Endothelial cell of umbilical vein (primary cell): ENCODE data around the gene NR1H3. TPM values are rescaled to one million over a fixed set of nuclear protein-coding genes. Genes with fewer than 3 reads are reported as not detected.

Experiments
- BruUV-seq: library from RNA; stranded (reverse); fragments of 400-500 nt; replicated peaks from 2 replicates; lab custom pipeline; 2021; lab: Mats Ljungman, UMichigan
- CTCF ChIA-PET: fragments of 300-600, 350-600 bp; sonication (Branson Sonifier 250); formaldehyde crosslinking; loops from one replicate; lab custom pipeline; 2021; ENCODE audit warnings: antibody characterized with exemption, inconsistent platforms; lab: Charles Lee
- POLR2A ChIA-PET: fragments of 300-600, 350-600 bp; sonication (Branson Sonifier 250); formaldehyde crosslinking; loops from one replicate; lab custom pipeline; 2021; ENCODE audit warnings: antibody characterized with exemption, inconsistent platforms; lab: Charles Lee
- DNase-seq: peaks from one replicate; pipeline ENCODE4 v3.0.0-alpha.2; 2011; ENCODE audit warnings: low read depth, low spot score
- FAIRE-seq: peaks from 2 replicates; lab custom pipeline; 2011; peaks lifted over from hg19 to GRCh38; lab: Jason Lieb, UNC
- H2AFZ ChIP-seq: 2 replicates; pipeline ENCODE4 v1.6.0; 2012; ENCODE audit warnings: low read depth, low read length, control low read depth, inconsistent platforms
- H3K27ac ChIP-seq: 2 replicates; pipeline ENCODE4 v1.5.1; 2011; ENCODE audit warnings: low read depth, mild to moderate bottlenecking, control low read depth, low read length, moderate library complexity; ENCODE audit not compliant: insufficient read depth
- H3K27me3 ChIP-seq, 2 experiments: 2 replicates each; pipeline versions ENCODE4 v1.6.0 to v1.6.1; 2011; ENCODE audit warnings: low read length in 2 of 2, mixed read lengths in 1 of 2; ENCODE audit not compliant: control insufficient read depth in 2 of 2, insufficient read depth in 2 of 2
- H3K36me3 ChIP-seq, 2 experiments: 2 replicates in 1 of 2; 3 replicates in 1 of 2; pipeline ENCODE4 v1.5.1; 2011; ENCODE audit warnings: low read length in 2 of 2, mild to moderate bottlenecking in 1 of 2, moderate library complexity in 1 of 2; ENCODE audit not compliant: control insufficient read depth in 2 of 2, insufficient read depth in 2 of 2; ENCODE audit errors: extremely low read depth in 1 of 2
- H3K4me1 ChIP-seq: 3 replicates; pipeline ENCODE4 v1.5.1; 2011; ENCODE audit warnings: mild to moderate bottlenecking, low read length; ENCODE audit not compliant: control insufficient read depth, insufficient read depth; ENCODE audit errors: extremely low read depth
- H3K4me2 ChIP-seq: 2 replicates; pipeline ENCODE4 v1.6.1; 2011; ENCODE audit warnings: low read length, control low read depth, mixed read lengths; ENCODE audit not compliant: insufficient read depth
- H3K4me3 ChIP-seq, 3 experiments: fragments of 200-600 bp in 1 of 3; sonication (generic), shearing (Covaris generic) in 1 of 3; replicated peaks in 1 of 3; 2 replicates each; pipeline ENCODE4 v1.5.1; 2011 to 2016; ENCODE audit warnings: control low read depth in 3 of 3, low read length in 3 of 3, mild to moderate bottlenecking in 2 of 3, inconsistent platforms in 1 of 3, low read depth in 1 of 3, moderate library complexity in 1 of 3; ENCODE audit not compliant: insufficient read depth in 1 of 3
- H3K79me2 ChIP-seq: 2 replicates; pipeline ENCODE4 v1.6.0; 2012; ENCODE audit warnings: low read length, inconsistent platforms; ENCODE audit not compliant: control insufficient read depth, insufficient read depth
- H3K9ac ChIP-seq: replicated peaks from 2 replicates; pipeline ENCODE3; 2011; ENCODE audit warnings: low read length, control low read depth; ENCODE audit not compliant: insufficient read depth; ENCODE audit errors: extremely low read depth
- H3K9me1 ChIP-seq: replicated peaks from 3 replicates; pipeline ENCODE4 v1.6.0; 2011; ENCODE audit warnings: mild to moderate bottlenecking, low read length; ENCODE audit not compliant: control insufficient read depth, insufficient read depth; ENCODE audit errors: extremely low read depth
- H3K9me3 ChIP-seq: replicated peaks from 2 replicates; pipeline ENCODE4 v1.5.1; 2012; ENCODE audit warnings: low read length, inconsistent platforms; ENCODE audit not compliant: control insufficient read depth, insufficient read depth
- H4K20me1 ChIP-seq: replicated peaks from 2 replicates; pipeline ENCODE3; 2011; ENCODE audit warnings: mild to moderate bottlenecking, low read length; ENCODE audit not compliant: control insufficient read depth, insufficient read depth; ENCODE audit errors: extremely low read depth
- EZH2 ChIP-seq: IDR thresholded peaks from 2 replicates; pipeline ENCODE4 v1.6.1; 2012; ENCODE audit warnings: borderline replicate concordance, low read depth, mild to moderate bottlenecking, moderate library complexity, low read length, inconsistent platforms; ENCODE audit not compliant: severe bottlenecking
- FOS ChIP-seq: IDR thresholded peaks from 2 replicates; pipeline ENCODE4 v1.6.1; 2011; ENCODE audit warnings: mild to moderate bottlenecking, low read length, moderate library complexity, borderline replicate concordance; ENCODE audit not compliant: insufficient read depth
- GATA2 ChIP-seq: IDR thresholded peaks from 2 replicates; pipeline ENCODE4 v1.7.0; 2011; ENCODE audit warnings: low read depth, mild to moderate bottlenecking, moderate library complexity, mixed read lengths, low read length; ENCODE audit not compliant: insufficient read length, insufficient read depth
- JUN ChIP-seq: IDR thresholded peaks from 2 replicates; pipeline ENCODE4 v1.6.1; 2011; ENCODE audit warnings: borderline replicate concordance, low read depth; ENCODE audit not compliant: insufficient read length, insufficient read depth
- MYC ChIP-seq: IDR thresholded peaks from one replicate; pipeline ENCODE4 v1.6.1; 2011; ENCODE audit warnings: mild to moderate bottlenecking, low read depth, low read length
- POLR2A ChIP-seq: IDR thresholded peaks from 2 replicates; pipeline ENCODE4 v1.6.1; 2012; ENCODE audit warnings: low read depth, mild to moderate bottlenecking, control low read depth, low read length
- POLR2AphosphoS5 ChIP-seq: IDR thresholded peaks from 2 replicates; pipeline ENCODE4 v1.6.1; 2012; ENCODE audit warnings: low read depth, mild to moderate bottlenecking, control low read depth, low read length, moderate library complexity; ENCODE audit not compliant: insufficient read depth
- dilution Hi-C: fragments of 300-500 bp; cut with MboI; formaldehyde crosslinking; loops from one replicate; pipeline ENCODE4 v1.15.0; 2019; ENCODE audit warnings: low sequenced_read_pairs; ENCODE audit not compliant: extremely low pct_ligation_motif_present
- intact Hi-C: fragments of 100-400 bp; cut with micrococcal nuclease; formaldehyde crosslinking; loops from one replicate; pipeline ENCODE4 v1.10.0; 2022
- polyA plus RNA-seq, 4 experiments: library from polyadenylated mRNA; depleted of rRNA in 3 of 4; stranded (reverse) in 3 of 4; unstranded in 1 of 4; fragments of >200 nt; gene quantifications; 2 replicates each; pipeline versions ENCODE4 v1.2.1 to v1.2.3, GENCODE V29; 2011 to 2012; ENCODE audit warnings: missing spikeins in 1 of 4
- total RNA-seq: library from RNA; stranded (reverse); gene quantifications from 2 replicates; pipeline ENCODE4 v1.2.3, GENCODE V29; 2021
- TF ChIP-seq, protein P1 (sequence below), 2 donors: IDR thresholded peaks; 1 replicate in 1 of 2; 2 replicates in 1 of 2; pipeline ENCODE4 v1.5.1; 2011; ENCODE audit warnings: low read length in 2 of 2, mild to moderate bottlenecking in 2 of 2, moderate library complexity in 2 of 2, control low read depth in 1 of 2, inconsistent platforms in 1 of 2, low read depth in 1 of 2; ENCODE audit not compliant: insufficient read depth in 1 of 2; ENCODE audit errors: extremely low read depth in 1 of 2
- TF ChIP-seq, protein P2 (sequence below): IDR thresholded peaks from 2 replicates; pipeline ENCODE4 v1.6.1; 2011; ENCODE audit not compliant: insufficient read depth, insufficient read length

NR1H3 gene
- total and polyA plus RNA-seq, 2 donors (not counting 3 experiments of a cell fraction or from before 2014, with no cell fraction given), result 9.8 to 16.3 TPM

DNA sequence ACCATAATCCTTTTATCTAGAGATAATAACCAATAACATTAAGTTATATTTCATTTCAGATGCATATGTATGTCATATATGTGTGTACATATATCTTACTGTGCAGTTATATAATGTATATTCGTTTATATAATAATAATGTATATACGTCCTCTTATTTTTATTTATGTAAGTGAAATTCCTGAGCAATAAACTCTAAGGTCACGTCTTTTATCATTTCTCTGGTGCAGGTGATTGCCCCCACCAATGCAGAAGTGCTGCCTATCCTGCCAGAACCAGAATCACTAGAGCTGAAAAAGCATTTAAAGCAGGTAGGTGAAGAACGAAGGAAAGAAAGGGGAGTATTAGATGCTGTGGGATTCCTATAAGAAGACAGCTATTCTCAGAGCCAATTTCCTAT lies 21.0 kb downstream of the NR1H3 start:
- H3K79me2 ChIP-seq, result no peaks in the 10 kb centered on the region
- dilution Hi-C loops, result no loop called here
- no TSS peak for BruUV-seq
- H3K36me3 ChIP-seq, result peaks cover 21 to 50% of the 10 kb centered on the region in 2 experiments
- no peak for DNase-seq
- TF ChIP-seq GATA2, result no peak
- TF ChIP-seq, protein P1, sequence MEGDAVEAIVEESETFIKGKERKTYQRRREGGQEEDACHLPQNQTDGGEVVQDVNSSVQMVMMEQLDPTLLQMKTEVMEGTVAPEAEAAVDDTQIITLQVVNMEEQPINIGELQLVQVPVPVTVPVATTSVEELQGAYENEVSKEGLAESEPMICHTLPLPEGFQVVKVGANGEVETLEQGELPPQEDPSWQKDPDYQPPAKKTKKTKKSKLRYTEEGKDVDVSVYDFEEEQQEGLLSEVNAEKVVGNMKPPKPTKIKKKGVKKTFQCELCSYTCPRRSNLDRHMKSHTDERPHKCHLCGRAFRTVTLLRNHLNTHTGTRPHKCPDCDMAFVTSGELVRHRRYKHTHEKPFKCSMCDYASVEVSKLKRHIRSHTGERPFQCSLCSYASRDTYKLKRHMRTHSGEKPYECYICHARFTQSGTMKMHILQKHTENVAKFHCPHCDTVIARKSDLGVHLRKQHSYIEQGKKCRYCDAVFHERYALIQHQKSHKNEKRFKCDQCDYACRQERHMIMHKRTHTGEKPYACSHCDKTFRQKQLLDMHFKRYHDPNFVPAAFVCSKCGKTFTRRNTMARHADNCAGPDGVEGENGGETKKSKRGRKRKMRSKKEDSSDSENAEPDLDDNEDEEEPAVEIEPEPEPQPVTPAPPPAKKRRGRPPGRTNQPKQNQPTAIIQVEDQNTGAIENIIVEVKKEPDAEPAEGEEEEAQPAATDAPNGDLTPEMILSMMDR (IDR thresholded peaks at IDR 0.05; ENCODE audit: extremely low read depth in 1 of 2, insufficient read depth in 1 of 2, low read depth in 1 of 2, low read length in 2 of 2), result no peak
- no peak for TF ChIP-seq POLR2AphosphoS5
- no peak for TF ChIP-seq EZH2
- TF ChIP-seq, protein P2, sequence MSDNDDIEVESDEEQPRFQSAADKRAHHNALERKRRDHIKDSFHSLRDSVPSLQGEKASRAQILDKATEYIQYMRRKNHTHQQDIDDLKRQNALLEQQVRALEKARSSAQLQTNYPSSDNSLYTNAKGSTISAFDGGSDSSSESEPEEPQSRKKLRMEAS, result no peak
- TF ChIP-seq POLR2A, result no peak
- no peak for TF ChIP-seq JUN
- no peak for TF ChIP-seq FOS
- no peak for TF ChIP-seq MYC
- no peak overlapping the region for H3K27ac ChIP-seq
- POLR2A ChIA-PET, result no interaction called here
- no peak overlapping the region for H3K4me2 ChIP-seq
- CTCF ChIA-PET, result no interaction called here
- H3K4me1 ChIP-seq, result no peaks in the 10 kb centered on the region
- H3K9ac ChIP-seq, result no peak overlapping the region
- no peak overlapping the region for H3K4me3 ChIP-seq
- no peaks in the 10 kb centered on the region for H4K20me1 ChIP-seq
- no peak for FAIRE-seq
- H3K27me3 ChIP-seq, result no peaks in the 10 kb centered on the region
- H3K9me3 ChIP-seq, result no peaks in the 10 kb centered on the region
- H2AFZ ChIP-seq, result no peak overlapping the region
- H3K9me1 ChIP-seq, result no peaks in the 10 kb centered on the region
- intact Hi-C loops, result no loop called here
